Astrocyte of the cerebellum (primary cell): ENCODE results near the gene ASXL1.

Experiments
- DNase-seq: peaks from one replicate; pipeline ENCODE4 v3.0.0-alpha.2; 2011; ENCODE audit warnings: low read depth
- H3K4me3 ChIP-seq: 2 replicates; pipeline ENCODE4 v1.5.1; 2011; ENCODE audit warnings: mild to moderate bottlenecking, low read depth, low read length, moderate library complexity
- in situ Hi-C: cut with HindIII; loops from 2 replicates; pipeline ENCODE4 v1.10.0; 2017; ENCODE audit warnings: low sequenced_read_pairs
- TF ChIP-seq, protein P1 (sequence below): IDR thresholded peaks from 2 replicates; pipeline ENCODE4 v1.5.1; 2012; ENCODE audit warnings: low read length, low read depth, moderate library complexity, mild to moderate bottlenecking; ENCODE audit errors: missing control alignments

The ASXL1 gene

GRCh38 chr20:32449890-32450401 lies 91.8 kb downstream of the ASXL1 start:
- H3K4me3 ChIP-seq = no peak overlapping the region
- DNase-seq = no peak
- in situ Hi-C loops = no loop called here
- TF ChIP-seq, protein P1, sequence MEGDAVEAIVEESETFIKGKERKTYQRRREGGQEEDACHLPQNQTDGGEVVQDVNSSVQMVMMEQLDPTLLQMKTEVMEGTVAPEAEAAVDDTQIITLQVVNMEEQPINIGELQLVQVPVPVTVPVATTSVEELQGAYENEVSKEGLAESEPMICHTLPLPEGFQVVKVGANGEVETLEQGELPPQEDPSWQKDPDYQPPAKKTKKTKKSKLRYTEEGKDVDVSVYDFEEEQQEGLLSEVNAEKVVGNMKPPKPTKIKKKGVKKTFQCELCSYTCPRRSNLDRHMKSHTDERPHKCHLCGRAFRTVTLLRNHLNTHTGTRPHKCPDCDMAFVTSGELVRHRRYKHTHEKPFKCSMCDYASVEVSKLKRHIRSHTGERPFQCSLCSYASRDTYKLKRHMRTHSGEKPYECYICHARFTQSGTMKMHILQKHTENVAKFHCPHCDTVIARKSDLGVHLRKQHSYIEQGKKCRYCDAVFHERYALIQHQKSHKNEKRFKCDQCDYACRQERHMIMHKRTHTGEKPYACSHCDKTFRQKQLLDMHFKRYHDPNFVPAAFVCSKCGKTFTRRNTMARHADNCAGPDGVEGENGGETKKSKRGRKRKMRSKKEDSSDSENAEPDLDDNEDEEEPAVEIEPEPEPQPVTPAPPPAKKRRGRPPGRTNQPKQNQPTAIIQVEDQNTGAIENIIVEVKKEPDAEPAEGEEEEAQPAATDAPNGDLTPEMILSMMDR = no peak

DNA sequence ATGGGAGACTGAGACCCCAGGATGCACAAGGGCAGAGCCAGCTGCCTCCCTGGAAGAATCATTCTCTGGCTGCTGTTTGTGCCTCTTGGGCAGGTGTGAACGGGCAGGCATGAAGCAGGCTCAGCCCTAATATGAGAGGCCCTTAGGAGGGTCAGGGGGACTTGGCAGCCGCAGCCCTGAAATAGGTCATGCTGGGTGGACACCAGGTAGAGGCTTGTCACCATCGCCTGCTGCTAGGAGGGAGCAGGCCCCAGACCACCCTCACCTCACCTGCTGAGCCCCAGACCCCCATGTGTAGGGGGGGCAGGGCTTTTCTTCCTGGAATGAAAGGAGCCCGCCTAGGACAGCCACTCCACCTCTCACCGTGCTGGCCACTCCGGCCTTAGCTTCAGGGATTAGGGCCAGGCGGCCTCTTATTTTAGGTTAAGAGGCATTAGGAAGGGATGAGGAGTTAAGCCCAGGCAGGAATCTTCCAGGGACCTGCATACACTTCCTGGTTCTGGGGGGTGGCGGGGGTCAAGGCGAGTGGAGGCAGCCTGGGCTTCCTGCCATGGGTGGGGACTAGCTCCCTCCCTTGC lies 92.4 kb downstream of the ASXL1 start:
- no peak for DNase-seq
- in situ Hi-C loops = no loop called here
- H3K4me3 ChIP-seq = no peak overlapping the region
- TF ChIP-seq, protein P1 = no peak

GRCh38 chr20:32451340-32451681 lies 93.2 kb downstream of the ASXL1 start:
- H3K4me3 ChIP-seq = no peak overlapping the region
- in situ Hi-C loops = no loop called here
- TF ChIP-seq, protein P1 = no peak
- DNase-seq = no peak

- DNase-seq = no peak
- in situ Hi-C loops = no loop called here
- H3K4me3 ChIP-seq = no peak overlapping the region
- TF ChIP-seq, protein P1 = no peak
These were observed 93.7 kb downstream of the ASXL1 start for GRCh38 chr20:32451682-32452461.

GRCh38 chr20:32452776-32453466 lies 94.8 kb downstream of the ASXL1 start:
- no peak overlapping the region for H3K4me3 ChIP-seq
- in situ Hi-C loops = no loop called here
- TF ChIP-seq, protein P1 = no peak
- DNase-seq = no peak

DNA sequence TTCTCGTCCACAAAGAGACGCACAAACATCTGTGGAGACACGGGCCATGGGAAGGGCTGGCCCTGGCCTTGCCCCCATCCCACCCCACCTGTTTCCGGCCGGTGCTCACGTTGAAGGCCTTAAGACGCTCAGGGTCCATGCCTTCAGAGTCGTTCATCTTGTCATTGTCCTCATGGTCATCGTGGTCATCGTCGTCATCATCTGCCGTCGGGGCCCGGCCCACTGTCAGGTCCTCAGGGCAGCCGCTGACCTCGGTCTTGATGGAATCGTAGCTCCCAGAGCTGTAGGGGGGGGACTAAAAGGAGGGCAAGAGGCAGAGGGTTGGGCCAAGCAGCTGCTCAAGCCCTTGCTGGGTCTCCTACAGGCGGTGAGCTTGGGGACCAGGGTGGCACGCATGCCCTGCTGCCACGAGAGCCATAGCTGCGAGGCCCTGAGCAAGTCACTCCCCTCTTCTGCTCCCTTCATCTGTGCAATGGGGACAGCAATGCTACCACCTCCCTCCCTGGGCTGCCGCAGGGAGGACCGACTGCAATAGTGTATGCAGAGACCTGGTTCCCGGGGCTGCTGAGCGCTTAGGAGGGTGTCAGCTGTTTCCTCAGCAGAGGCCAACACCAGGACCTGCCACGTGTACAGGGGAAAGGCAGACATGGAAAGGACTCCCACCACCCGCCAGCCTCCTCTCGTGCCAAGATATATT lies 95.5 kb downstream of the ASXL1 start:
- no peak overlapping the region for H3K4me3 ChIP-seq
- TF ChIP-seq, protein P1 = no peak
- no peak for DNase-seq
- in situ Hi-C loops = no loop called here
